Left ventricle myocardium inferior (tissue), 1 donor: ENCODE data around the gene TAF1L. TPM values are rescaled to one million over a fixed set of nuclear protein-coding genes. Genes with fewer than 3 reads are reported as not detected.

Experiments used
- DNase-seq: peaks from one replicate; pipeline ENCODE4 v3.0.0-alpha.2; 2020
- H3K27ac ChIP-seq: fragments of 200-600 bp; replicated peaks from 2 replicates; pipeline ENCODE4 v1.8.0; 2021
- H3K27me3 ChIP-seq: fragments of 200-600 bp; 2 replicates; pipeline ENCODE4 v1.8.0; 2021; ENCODE audit warnings: low read depth
- H3K36me3 ChIP-seq: fragments of 200-600 bp; 2 replicates; pipeline ENCODE4 v1.8.0; 2021
- H3K4me1 ChIP-seq: fragments of 200-600 bp; 2 replicates; pipeline ENCODE4 v1.8.0; 2021
- H3K4me3 ChIP-seq: fragments of 200-600 bp; 2 replicates; pipeline ENCODE4 v1.8.0; 2021; ENCODE audit warnings: mild to moderate bottlenecking, moderate library complexity
- H3K9me3 ChIP-seq: fragments of 200-600 bp; replicated peaks from 2 replicates; pipeline ENCODE4 v1.8.0; 2021
- CTCF ChIP-seq: fragments of 200-600 bp; IDR thresholded peaks from 2 replicates; pipeline ENCODE4 v1.8.0; 2021; ENCODE audit warnings: antibody characterized with exemption, mild to moderate bottlenecking, borderline replicate concordance
- intact Hi-C: fragments of 100-400 bp; cut with micrococcal nuclease; formaldehyde crosslinking; loops from one replicate; pipeline ENCODE4 v1.11.0; 2022
- total RNA-seq: library from RNA; stranded (reverse); fragmentation: NEBNext Ultra II Directional; extraction: Animal tissue kit (Norgen Biotek cat#: 25700); gene quantifications from one replicate; pipeline ENCODE4 v1.2.1, GENCODE V29; 2021
- donor health status: DM: no; HTN: yes; CAD: no; lungs with severe emphysema.

Gene TAF1L
- total RNA-seq, 1 donor from 2014 or later: not detected

GRCh38 chr9:32627394-32627954 lies 8.0 kb downstream of the TAF1L start:
- H3K27ac ChIP-seq: no peak overlapping the region
- no peaks in the 10 kb centered on the region for H3K36me3 ChIP-seq
- peaks cover 24% of the 10 kb centered on the region for H3K27me3 ChIP-seq
- no peak for TF ChIP-seq CTCF
- intact Hi-C loops: no loop called here
- no peaks in the 10 kb centered on the region for H3K4me1 ChIP-seq
- no peak overlapping the region for H3K4me3 ChIP-seq
- DNase-seq: no peak
- no peaks in the 10 kb centered on the region for H3K9me3 ChIP-seq

- Histone ChIP-seq H3K27me3 (peaks cover 24% of the 10 kb centered on the region), H3K4me3 (no peak overlapping the region), H3K4me1 (no peaks in the 10 kb centered on the region), H3K9me3 (no peaks in the 10 kb centered on the region), H3K36me3 (no peaks in the 10 kb centered on the region), H3K27ac (no peak overlapping the region)
- no peak for TF ChIP-seq CTCF
- intact Hi-C loops: no loop called here
- no peak for DNase-seq
Measured at GRCh38 chr9:32625320-32625719, 10.1 kb downstream of the TAF1L start.

GRCh38 chr9:32622948-32623347 lies 12.5 kb downstream of the TAF1L start:
- Histone ChIP-seq H3K27ac (no peak overlapping the region), H3K4me3 (no peak overlapping the region), H3K4me1 (no peaks in the 10 kb centered on the region), H3K36me3 (no peaks in the 10 kb centered on the region), H3K9me3 (no peaks in the 10 kb centered on the region), H3K27me3 (peaks cover 37% of the 10 kb centered on the region)
- TF ChIP-seq CTCF: no peak
- no peak for DNase-seq
- intact Hi-C loops: no loop called here

- no peaks in the 10 kb centered on the region for H3K36me3 ChIP-seq
- no peak overlapping the region for H3K4me3 ChIP-seq
- intact Hi-C loops: no loop called here
- H3K27me3 ChIP-seq: peaks cover 53% of the 10 kb centered on the region
- TF ChIP-seq CTCF: no peak
- no peaks in the 10 kb centered on the region for H3K4me1 ChIP-seq
- no peaks in the 10 kb centered on the region for H3K9me3 ChIP-seq
- DNase-seq: no peak
- H3K27ac ChIP-seq: no peak overlapping the region
Measured at GRCh38 chr9:32618261-32618660, 17.2 kb downstream of the TAF1L start.

GRCh38 chr9:32606811-32607210 lies 28.7 kb downstream of the TAF1L start:
- intact Hi-C loops: no loop called here
- DNase-seq: no peak

More at GRCh38 chr9:32606811-32607210, 28.7 kb downstream of the TAF1L start:
- Histone ChIP-seq H3K36me3 (no peaks in the 10 kb centered on the region), H3K9me3 (peaks cover 9% of the 10 kb centered on the region), H3K4me1 (no peaks in the 10 kb centered on the region), H3K27me3 (peaks cover 13% of the 10 kb centered on the region), H3K4me3 (no peak overlapping the region), H3K27ac (no peak overlapping the region)
- no peak for TF ChIP-seq CTCF
